GM06990 (cell line): Measurements from ENCODE around the gene OR6B2.

ENCODE experiments used
- DNase-seq: peaks from one replicate; pipeline ENCODE4 v3.0.0-alpha.2; 2011; ENCODE audit not compliant: insufficient read length; ENCODE audit errors: extremely low read depth
- H3K27me3 ChIP-seq: replicated peaks from 2 replicates; pipeline ENCODE4 v1.6.0; 2011; ENCODE audit warnings: low read length; ENCODE audit not compliant: control insufficient read depth, insufficient read depth
- H3K36me3 ChIP-seq: 2 replicates; pipeline ENCODE4 v1.5.1; 2011; ENCODE audit warnings: low read length; ENCODE audit not compliant: control insufficient read depth, insufficient read depth
- H3K4me3 ChIP-seq: replicated peaks from 2 replicates; pipeline ENCODE4 v1.5.1; 2011; ENCODE audit warnings: low read depth, mild to moderate bottlenecking, control low read depth, low read length
- TF ChIP-seq, protein P1 (sequence below): IDR thresholded peaks from 2 replicates; pipeline ENCODE4 v1.5.1; 2011; ENCODE audit warnings: low read length, control low read depth, mild to moderate bottlenecking, inconsistent platforms; ENCODE audit not compliant: insufficient read depth, poor library complexity, severe bottlenecking

OR6B2 gene

DNA sequence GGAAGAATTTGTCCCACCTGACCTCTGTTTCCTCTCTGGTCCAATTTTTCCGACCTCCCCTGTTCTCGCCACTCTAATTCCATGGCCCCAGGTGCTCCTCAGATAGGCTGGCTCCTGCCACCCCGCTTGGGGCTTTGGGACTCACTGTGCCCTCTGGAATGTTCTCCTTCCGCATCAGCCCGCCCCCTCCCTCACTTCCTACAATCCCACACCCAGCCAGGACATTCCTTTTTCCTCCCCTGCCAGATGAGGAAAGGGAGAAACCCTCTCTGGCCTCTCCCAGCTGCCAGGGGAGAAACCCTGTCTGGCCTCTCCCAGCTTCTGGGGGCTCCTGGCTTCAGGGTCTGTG is 3.1 kb upstream of the OR6B2 start:
- no peak overlapping the region for H3K4me3 ChIP-seq
- DNase-seq, result no peak
- TF ChIP-seq, protein P1, sequence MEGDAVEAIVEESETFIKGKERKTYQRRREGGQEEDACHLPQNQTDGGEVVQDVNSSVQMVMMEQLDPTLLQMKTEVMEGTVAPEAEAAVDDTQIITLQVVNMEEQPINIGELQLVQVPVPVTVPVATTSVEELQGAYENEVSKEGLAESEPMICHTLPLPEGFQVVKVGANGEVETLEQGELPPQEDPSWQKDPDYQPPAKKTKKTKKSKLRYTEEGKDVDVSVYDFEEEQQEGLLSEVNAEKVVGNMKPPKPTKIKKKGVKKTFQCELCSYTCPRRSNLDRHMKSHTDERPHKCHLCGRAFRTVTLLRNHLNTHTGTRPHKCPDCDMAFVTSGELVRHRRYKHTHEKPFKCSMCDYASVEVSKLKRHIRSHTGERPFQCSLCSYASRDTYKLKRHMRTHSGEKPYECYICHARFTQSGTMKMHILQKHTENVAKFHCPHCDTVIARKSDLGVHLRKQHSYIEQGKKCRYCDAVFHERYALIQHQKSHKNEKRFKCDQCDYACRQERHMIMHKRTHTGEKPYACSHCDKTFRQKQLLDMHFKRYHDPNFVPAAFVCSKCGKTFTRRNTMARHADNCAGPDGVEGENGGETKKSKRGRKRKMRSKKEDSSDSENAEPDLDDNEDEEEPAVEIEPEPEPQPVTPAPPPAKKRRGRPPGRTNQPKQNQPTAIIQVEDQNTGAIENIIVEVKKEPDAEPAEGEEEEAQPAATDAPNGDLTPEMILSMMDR, result no peak
- H3K27me3 ChIP-seq, result no peaks in the 10 kb centered on the region
- no peaks in the 10 kb centered on the region for H3K36me3 ChIP-seq

DNA sequence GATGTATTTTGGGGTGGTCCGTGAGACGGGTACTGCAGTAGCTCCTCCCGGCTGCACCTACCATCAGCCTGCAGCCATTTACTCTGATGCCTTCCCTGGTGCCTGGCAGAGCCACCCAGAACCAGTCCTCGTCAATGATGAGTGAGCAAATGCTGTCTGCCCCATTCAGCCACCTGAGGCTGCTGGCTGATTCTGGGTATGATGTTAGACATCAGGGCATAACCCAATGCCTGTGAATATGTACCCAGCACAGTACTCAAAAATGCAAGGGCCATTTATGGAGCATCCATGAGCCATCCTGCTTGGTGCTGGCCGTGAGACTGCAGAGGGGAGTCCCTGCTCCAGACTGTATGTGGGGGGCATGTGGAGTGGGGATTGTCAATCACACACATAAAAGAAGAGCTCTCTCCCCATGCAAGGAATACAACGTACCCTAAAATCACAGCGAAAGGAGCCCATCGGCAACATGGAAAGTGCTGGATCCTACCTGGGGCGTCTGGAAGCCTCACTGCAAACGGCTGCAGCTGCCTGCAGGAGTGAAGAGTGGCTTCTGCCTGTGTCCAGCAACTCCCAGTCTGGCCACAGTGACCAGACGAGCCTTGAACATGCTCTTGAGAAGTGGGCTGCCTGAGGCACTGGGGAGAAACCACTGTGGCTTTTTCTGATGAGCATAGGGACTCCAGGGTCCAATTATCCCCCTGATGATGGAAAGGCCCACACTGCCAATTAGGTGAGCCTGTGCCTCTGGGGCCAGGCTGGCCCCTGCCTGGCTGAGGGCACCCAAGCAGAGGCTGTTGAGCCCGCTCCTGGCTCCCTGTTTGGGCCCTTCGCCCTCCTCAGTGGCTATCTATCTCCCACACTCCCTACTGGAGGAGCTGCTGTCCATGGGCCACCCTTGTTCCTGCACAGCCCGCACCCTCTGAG is 2.4 kb upstream of the OR6B2 start:
- Histone ChIP-seq H3K27me3 (no peaks in the 10 kb centered on the region), H3K36me3 (no peaks in the 10 kb centered on the region), H3K4me3 (no peak overlapping the region)
- DNase-seq, result no peak
- TF ChIP-seq, protein P1, result no peak

DNA sequence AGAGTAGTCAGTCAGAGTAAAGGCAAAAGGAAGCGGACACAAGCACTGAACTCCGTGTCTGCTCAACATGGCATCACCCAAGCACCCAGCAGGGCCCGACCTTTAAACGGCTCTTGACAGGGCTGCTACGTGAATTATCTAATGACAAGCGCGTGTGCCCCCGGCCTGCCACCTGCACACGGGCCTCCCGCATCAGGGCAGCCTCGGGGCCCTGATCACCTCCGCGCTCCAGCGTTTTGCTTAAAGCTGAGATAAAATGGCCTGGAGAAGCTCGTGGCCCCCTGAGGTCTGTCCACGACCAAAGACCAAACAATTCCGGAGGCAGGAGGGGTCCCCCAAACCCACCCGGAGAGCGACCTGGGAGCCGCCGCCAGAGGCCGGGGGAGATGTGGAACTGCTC is 5.5 kb downstream of the OR6B2 start:
- TF ChIP-seq, protein P1, result no peak
- H3K4me3 ChIP-seq, result peak overlapping the region; percentile 90
- no peak for DNase-seq

DNA sequence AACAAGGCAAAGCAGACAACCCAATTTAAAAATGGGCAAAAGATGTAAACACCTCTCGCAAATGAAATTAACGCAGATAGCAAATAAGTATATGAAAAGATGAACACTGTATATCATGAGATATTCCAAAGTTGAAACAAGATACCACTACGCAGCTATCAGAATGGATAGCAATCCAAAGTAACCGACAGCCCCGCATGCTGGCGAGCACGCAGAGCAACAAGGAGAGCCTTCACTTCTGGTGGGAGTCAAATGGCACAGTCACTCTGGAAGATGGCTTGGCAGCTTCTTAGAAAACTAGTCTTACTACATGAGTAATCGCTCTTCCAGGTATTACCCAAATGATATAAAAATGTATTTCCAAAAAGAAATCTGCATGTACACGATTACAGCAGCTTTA is 6.4 kb downstream of the OR6B2 start:
- TF ChIP-seq, protein P1, result no peak
- Histone ChIP-seq H3K4me3 (peak overlapping the region; percentile 90), H3K36me3 (peaks cover 12% of the 10 kb centered on the region), H3K27me3 (no peaks in the 10 kb centered on the region)
- no peak for DNase-seq

More for the DNA sequence above, 5.5 kb downstream of the OR6B2 start:
- Histone ChIP-seq H3K27me3 (no peaks in the 10 kb centered on the region), H3K36me3 (peaks cover 9% of the 10 kb centered on the region)

DNA sequence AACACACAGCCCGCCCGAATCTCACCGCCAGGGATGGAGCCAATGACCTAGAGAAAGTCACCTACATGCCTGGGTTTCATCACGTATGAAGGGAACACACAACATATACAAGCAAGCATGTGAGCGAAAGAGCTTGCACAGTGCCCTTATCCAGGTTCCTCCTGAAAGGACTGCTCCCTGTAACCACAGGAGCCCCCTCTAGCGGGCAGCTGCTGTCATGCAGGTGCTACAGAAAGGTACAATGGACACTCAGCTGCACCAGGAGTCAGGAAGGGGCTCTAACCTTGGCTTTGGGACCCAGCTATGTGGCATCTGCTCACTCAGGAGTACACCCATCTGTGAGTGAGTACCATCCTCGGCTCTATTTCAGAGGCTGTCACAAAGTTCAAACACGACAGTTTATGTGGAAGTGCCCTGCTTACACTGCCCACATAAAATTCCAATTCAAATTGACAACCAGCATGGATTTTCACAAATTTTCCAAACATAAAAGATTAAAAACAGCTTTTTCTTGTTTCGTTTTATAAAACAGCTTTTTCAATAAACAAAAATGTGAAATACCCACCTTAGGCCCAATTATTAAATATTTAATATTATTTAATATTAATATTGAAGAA is 8.6 kb downstream of the OR6B2 start:
- Histone ChIP-seq H3K4me3 (no peak overlapping the region), H3K27me3 (no peaks in the 10 kb centered on the region), H3K36me3 (peaks cover 17% of the 10 kb centered on the region)
- TF ChIP-seq, protein P1, result peak; percentile 90
- DNase-seq, result no peak
